KMS-11 (cell line): ENCODE data around the gene PGAP6.

Experiments used
- H2AFZ ChIP-seq: fragments of 200-600 bp; sonication (generic); 2 replicates; pipeline ENCODE4 v1.6.1; 2016; ENCODE audit warnings: antibody characterized with exemption, mixed run types, low read depth
- H3K27ac ChIP-seq: fragments of 200-600 bp; sonication (generic); 2 replicates; pipeline ENCODE4 v1.6.1; 2016; ENCODE audit warnings: mild to moderate bottlenecking, mixed run types
- H3K27me3 ChIP-seq: fragments of 200-600 bp; sonication (generic); 2 replicates; pipeline ENCODE4 v1.6.1; 2017; ENCODE audit warnings: mild to moderate bottlenecking, low read depth, mixed run types, moderate library complexity; ENCODE audit not compliant: insufficient read depth
- H3K36me3 ChIP-seq: fragments of 200-600 bp; sonication (generic); 2 replicates; pipeline ENCODE4 v1.6.1; 2017; ENCODE audit warnings: mild to moderate bottlenecking, mixed run types; ENCODE audit not compliant: insufficient read depth
- H3K4me1 ChIP-seq: fragments of 200-600 bp; sonication (generic); 2 replicates; pipeline ENCODE4 v1.6.1; 2016; ENCODE audit warnings: mild to moderate bottlenecking, low read depth, mixed run types; ENCODE audit not compliant: poor library complexity, severe bottlenecking
- H3K4me2 ChIP-seq: fragments of 200-600 bp; sonication (generic); 2 replicates; pipeline ENCODE4 v1.7.0; 2016; ENCODE audit warnings: mild to moderate bottlenecking, mixed run types
- H3K4me3 ChIP-seq: fragments of 200-600 bp; sonication (generic); IDR thresholded peaks from 2 replicates; pipeline ENCODE4 v1.6.1; 2017; ENCODE audit warnings: low read depth, low read length, mixed read lengths; ENCODE audit not compliant: insufficient read depth
- H3K79me2 ChIP-seq: fragments of 200-600 bp; sonication (generic); 2 replicates; pipeline ENCODE4 v1.6.1; 2016; ENCODE audit warnings: low read depth, mixed run types; ENCODE audit not compliant: insufficient read depth
- H3K9ac ChIP-seq: fragments of 200-600 bp; sonication (generic); 2 replicates; pipeline ENCODE4 v1.6.1; 2016; ENCODE audit warnings: mild to moderate bottlenecking, mixed run types
- H4K20me1 ChIP-seq: fragments of 200-600 bp; sonication (generic); 2 replicates; pipeline ENCODE4 v1.6.1; 2016; ENCODE audit warnings: mild to moderate bottlenecking, mixed run types; ENCODE audit not compliant: insufficient read depth
- TF ChIP-seq, protein P1 (sequence below): fragments of 200-600 bp; sonication (generic); conservative IDR thresholded peaks from 2 replicates; pipeline ENCODE4 v1.6.1; 2017; ENCODE audit warnings: low read depth, mild to moderate bottlenecking, antibody characterized with exemption, low read length, moderate library complexity, mixed read lengths

PGAP6 gene

DNA sequence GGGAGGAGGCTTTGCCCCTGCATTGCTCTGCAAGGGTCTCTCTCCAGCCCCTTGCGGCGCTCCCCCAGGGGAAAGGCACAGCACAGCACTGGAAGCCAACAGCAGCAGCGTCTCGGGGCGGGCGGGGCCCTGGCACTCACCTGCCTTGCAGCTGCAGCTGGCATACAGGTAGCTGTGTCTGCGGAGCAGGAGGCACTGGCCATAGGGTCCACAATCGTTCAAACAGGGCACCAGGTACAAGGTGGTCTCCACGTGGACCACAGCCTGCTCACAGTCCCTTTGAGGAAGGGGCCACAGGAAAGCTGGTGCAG lies 7.2 kb downstream of the PGAP6 start:
- Histone ChIP-seq H3K9ac (no peak overlapping the region), H4K20me1 (no peaks in the 10 kb centered on the region), H3K27me3 (no peaks in the 10 kb centered on the region), H3K4me2 (no peak overlapping the region), H3K4me1 (peaks cover 12% of the 10 kb centered on the region), H3K4me3 (no peak overlapping the region), H3K79me2 (peaks cover 4% of the 10 kb centered on the region; the same call in 1 of the 2 replicates), H3K36me3 (no peaks in the 10 kb centered on the region), H3K27ac (no peak overlapping the region), H2AFZ (no peak overlapping the region)
- TF ChIP-seq, protein P1, sequence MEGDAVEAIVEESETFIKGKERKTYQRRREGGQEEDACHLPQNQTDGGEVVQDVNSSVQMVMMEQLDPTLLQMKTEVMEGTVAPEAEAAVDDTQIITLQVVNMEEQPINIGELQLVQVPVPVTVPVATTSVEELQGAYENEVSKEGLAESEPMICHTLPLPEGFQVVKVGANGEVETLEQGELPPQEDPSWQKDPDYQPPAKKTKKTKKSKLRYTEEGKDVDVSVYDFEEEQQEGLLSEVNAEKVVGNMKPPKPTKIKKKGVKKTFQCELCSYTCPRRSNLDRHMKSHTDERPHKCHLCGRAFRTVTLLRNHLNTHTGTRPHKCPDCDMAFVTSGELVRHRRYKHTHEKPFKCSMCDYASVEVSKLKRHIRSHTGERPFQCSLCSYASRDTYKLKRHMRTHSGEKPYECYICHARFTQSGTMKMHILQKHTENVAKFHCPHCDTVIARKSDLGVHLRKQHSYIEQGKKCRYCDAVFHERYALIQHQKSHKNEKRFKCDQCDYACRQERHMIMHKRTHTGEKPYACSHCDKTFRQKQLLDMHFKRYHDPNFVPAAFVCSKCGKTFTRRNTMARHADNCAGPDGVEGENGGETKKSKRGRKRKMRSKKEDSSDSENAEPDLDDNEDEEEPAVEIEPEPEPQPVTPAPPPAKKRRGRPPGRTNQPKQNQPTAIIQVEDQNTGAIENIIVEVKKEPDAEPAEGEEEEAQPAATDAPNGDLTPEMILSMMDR: no peak

DNA sequence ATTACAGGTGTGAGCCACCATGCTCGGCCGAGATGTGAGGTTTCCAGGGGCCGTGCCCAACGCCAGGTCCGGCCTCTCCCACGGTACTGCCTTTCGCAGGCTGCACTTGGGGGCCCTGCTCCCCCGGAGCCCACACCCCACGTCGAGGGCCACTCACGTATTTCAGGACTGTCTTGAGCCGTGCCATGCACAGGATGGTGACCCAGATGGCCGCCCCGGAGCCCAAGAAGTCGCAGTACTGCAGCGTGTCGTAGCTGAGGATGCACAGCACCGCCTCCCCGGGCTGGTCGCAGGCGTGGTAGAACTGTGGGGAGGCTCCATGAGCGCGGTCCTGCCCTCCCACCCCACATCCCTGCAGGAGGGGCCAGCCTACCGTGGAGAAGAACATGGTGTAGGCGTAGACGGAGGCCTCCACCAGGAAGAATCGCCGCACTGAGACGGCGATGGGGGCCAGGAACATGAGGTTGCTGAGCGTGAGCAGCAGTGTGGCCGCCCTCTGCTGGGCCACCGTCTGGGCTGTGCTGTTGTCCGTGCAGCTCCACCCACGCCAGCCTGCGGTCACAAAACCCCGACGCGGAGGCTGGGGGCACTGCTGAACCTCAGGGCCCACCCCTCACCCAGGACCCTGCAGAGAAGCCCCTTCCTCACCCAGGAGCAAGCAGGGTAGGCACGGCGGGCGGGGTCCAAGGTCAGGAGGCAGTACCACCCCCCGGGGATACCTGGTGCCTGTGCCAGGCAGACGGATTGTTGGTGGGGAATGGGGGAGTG lies 7.7 kb downstream of the PGAP6 start:
- no peak overlapping the region for H2AFZ ChIP-seq

DNA sequence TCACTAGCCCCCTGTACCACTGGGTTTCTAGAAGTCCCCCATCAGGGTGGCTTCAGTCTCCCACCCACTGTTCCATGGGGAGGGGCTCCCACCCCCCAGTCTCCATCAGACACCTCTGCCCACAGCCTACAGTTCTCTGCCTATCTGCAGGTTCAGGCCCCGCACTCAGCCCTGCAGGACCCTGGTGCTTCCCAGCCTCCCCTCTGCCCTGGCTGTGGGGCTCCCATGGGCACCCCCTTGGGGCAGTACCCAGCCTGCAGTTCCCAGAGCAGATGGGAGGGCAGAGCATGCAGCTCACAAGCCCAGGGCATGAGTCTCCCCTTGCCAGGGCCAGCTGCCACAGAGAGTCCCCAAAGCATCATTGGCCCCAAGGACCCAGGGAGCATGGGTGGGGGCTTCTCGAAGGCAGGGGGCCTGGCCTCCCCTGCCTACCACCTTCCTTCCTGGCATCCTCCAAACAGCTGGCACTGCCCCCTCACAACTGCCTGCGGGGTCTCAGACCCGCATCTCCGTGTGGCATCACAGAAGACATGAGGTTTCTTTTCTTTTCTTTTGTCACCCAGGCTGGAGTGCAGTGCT lies 8.7 kb downstream of the PGAP6 start:
- Histone ChIP-seq H3K4me3 (no peak overlapping the region), H3K79me2 (peaks cover 6% of the 10 kb centered on the region; the same call in 1 of the 2 replicates), H2AFZ (no peak overlapping the region), H3K4me2 (no peak overlapping the region), H4K20me1 (no peaks in the 10 kb centered on the region), H3K36me3 (no peaks in the 10 kb centered on the region), H3K27ac (no peak overlapping the region), H3K4me1 (peaks cover 14% of the 10 kb centered on the region), H3K27me3 (no peaks in the 10 kb centered on the region), H3K9ac (no peak overlapping the region)
- TF ChIP-seq, protein P1: no peak

More for the DNA sequence above, 7.7 kb downstream of the PGAP6 start:
- H3K27me3 ChIP-seq: no peaks in the 10 kb centered on the region
- H3K36me3 ChIP-seq: no peaks in the 10 kb centered on the region
- peaks cover 6% of the 10 kb centered on the region; the same call in 1 of the 2 replicates for H3K79me2 ChIP-seq
- TF ChIP-seq, protein P1: no peak
- H3K4me2 ChIP-seq: no peak overlapping the region
- no peaks in the 10 kb centered on the region for H4K20me1 ChIP-seq
- no peak overlapping the region for H3K4me3 ChIP-seq
- peaks cover 14% of the 10 kb centered on the region for H3K4me1 ChIP-seq
- H3K27ac ChIP-seq: no peak overlapping the region
- no peak overlapping the region for H3K9ac ChIP-seq

DNA sequence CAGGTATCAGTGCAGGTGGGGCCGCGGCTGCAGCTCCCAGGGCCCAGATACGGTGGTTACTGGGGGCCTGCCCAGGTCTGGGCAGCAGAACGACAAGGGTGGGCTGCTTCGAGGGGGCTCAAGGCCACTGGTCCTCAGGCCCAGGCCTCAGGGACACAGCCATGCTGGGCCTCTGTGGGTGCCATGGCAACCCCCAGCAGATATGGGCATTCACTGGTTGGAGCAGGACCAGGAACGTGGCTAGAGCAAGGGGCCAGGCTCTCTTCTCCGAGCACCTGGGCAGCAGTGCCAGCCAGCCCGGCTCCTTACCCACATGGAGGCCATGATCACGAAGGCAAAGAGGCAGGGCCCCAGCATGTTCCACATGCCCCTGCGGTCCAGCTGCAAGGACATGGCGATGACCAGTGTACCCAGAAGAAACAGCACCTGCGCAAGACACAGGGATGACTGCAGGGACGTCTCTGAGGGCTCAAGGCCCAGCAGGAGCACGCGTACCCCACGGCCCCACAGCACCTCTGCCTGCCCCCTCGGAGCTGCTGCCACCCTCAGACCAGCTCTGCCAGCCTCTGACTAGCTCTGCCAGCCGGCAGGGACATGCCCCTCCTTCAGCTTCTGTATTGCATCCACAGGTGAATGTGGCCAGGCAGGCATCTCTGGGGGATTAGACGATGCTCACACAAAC lies 9.3 kb downstream of the PGAP6 start:
- H3K36me3 ChIP-seq: no peaks in the 10 kb centered on the region
- TF ChIP-seq, protein P1: no peak

More for the DNA sequence above, 9.3 kb downstream of the PGAP6 start:
- Histone ChIP-seq H3K4me1 (peaks cover 14% of the 10 kb centered on the region), H3K27ac (no peak overlapping the region), H2AFZ (no peak overlapping the region), H3K4me3 (no peak overlapping the region), H4K20me1 (no peaks in the 10 kb centered on the region), H3K27me3 (no peaks in the 10 kb centered on the region), H3K9ac (no peak overlapping the region), H3K79me2 (peaks cover 6% of the 10 kb centered on the region; the same call in 1 of the 2 replicates), H3K4me2 (no peak overlapping the region)
